ENCODE data around the gene FOXD4.
"Not testable (repeated sequence)": the region's sequence is repeated elsewhere in the genome, so short reads cannot be mapped to it uniquely, and the experiment has no call there.

The FOXD4 gene

GRCh38 chr9:117995-118467, at the start of gene FOXD4:
FOXD4 (minus strand) TSS chr9:118417; CDS start chr9:118119, 298 bp downstream.
- not testable (repeated sequence) for DNase-seq

DNA sequence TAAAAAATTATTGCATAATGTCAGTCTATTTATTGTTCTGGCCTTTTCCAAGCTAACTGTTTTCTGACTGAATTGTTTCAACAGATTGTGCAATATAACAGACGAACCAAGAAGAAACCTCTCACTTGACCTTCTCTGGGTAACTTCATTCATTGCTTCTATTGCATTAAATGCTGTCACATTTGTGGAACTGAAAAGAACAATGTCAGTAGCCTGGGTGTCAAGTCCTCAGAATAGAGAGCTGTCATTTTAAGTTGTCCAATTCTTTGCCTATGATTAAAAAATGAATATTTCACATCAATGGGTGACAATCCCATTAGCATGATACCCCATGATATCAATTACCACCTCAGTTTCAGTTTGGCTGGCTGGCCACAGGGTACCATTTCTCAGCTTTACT, 41.7 kb upstream of the FOXD4 start:
- not testable (repeated sequence) for DNase-seq

- not testable (repeated sequence) for DNase-seq
Measured at GRCh38 chr9:151173-151572, 33.0 kb upstream of the FOXD4 start.

DNA sequence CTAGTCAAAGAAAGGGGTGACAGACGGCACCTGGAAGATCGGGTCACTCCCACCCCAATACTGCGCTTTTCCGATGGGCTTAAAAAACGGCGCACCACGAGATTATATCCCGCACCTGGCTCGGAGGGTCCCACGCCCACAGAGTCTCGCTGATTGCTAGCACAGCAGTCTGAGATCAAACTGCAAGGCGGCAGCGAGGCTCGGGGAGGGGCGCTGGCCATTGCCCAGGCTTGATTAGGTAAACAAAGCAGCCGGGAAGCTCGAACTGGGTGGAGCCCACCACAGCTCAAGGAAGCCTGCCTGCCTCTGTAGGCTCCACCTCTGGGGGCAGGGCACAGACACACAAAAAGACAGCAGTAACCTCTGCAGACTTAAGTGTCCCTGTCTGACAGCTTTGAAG, 21.7 kb upstream of the FOXD4 start:
- DNase-seq, result not testable (repeated sequence)

DNA sequence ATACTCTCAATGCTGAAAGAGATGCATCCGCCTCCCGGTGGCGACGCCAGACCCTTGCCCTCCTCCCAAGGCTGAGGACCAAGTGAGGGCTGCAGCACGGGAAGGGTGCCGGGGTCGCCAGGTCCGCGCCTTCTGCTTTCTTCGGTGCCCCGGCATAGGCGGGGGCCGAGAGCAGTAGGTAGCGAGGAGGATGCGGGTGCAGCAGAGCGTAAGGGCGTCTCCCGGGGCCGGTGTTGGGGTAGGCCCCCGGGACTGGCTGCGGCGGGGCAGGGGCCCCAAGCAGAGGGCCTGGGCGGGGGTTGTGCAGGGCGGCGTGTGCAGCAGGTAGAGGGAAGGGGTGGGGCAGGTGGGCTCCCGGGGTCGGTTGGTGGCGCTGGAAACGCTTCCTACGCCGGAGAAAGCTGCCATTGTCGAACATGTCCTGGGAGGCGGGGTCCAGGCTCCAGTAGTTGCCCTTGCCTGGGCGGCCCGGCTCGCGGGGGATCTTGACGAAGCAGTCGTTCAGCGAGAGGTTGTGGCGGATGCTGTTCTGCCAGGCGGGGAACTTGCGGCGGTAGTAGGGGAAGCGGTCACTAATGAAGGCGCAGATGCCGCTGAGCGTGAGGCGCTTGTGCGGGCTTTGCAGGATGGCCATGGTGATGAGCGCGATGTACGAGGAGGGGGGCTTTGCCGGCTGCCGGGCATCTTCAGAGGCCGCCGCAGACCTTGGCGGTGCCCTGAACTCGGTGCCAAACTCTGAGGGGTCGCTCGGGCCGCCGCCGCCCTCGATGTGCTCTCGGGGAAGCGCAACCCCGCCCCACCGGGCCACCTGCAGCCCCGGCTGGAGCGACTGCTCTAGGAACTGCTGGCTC, 848 bp downstream of the FOXD4 start:
- DNase-seq, result not testable (repeated sequence)

DNA sequence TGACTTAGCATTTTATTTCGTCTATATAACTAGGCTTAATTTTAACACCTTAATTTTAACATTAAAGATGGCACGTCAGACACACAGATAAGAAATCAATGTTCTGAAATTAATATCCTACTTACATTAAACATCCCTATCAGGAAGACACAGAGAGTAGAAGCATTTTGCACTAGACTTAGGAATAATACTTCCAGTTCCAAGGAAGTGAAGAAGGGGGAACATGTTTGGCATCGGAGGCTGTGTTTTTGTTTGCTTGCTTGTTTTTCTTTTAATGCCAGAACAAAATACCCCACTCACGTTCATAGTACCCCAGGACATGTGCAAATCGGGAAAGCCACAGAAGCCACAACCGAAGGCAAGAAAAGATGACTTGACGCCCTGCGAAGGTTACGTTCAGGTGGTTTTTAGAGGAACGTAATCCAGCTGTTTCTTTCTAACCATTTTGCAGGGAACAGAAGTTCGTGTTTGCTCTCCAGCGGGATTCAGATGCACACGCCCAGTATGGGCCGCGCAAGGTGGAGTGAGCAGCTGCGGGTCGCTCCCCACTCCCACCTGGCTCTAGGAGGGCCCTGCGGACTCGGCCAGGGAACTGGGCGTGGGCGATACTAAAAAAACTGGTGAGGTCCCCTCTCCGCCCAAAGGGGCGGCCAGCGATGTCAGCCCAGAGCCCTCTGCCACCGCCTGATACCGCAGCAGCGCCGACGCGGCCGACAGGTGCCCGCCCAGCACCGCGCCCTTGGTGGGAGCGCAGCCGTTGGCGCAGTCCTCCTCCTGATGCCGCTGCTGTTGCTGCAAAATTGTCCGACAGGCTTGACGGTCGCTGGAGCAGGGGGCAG, 1.8 kb downstream of the FOXD4 start:
- not testable (repeated sequence) for DNase-seq

DNA sequence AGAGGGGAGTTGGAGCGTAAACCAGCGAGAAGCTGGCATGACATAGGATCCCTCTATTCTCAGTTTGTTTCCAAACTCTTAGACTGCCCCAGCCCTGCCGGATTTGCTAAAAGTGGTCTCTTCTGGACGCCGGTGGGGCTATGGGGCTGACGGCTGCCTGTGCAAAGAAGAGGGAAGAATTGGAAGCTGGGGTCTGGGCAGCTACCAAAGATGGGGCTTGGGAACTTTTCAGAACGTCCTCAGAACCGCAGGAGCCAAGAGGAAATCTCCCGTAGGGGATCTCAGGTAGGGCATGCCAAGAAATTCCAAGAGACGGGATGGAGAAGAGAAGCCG, 3.1 kb downstream of the FOXD4 start:
- not testable (repeated sequence) for DNase-seq

DNA sequence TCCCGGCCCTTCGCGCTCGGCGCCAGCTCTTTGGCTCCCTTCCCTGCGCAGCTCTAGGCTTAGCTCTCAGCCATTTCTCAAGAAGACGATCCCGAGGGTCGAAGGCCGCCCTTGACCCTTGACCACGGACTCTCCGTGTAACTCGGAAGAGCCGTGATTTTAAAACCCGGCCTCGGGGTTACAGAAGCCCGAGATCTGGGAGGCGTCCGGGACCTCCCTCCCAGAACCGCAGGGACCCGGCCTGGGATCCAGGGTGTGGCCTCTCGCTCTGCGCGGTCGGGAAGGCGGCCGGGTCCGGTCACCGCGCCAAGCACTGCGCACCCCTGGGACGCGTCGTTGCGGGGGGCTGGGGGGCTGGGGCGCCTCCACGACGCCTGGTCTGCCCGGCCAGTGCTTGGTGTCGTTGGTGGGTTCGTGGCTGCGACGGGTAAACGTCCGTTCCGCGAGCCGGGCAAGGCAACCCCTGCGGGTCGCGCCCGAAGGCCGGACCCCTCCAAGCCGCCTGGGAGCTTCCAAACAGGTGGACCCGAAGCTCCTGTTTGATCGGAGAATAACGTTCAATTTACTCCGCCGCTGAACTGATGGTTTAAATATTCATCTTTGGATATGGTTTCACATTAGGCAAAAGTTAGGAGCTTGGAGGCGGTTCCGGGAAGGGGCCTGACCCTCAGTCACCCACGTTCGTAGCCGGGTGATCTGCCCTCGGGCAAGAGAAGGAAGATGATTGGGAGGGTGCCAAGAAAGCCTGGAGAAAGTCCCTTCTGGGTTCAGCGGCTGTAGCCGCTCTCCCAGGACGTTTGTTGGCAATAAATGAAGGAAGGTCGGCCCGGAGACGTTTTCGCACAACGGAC, 3.7 kb downstream of the FOXD4 start:
- not testable (repeated sequence) for DNase-seq

DNA sequence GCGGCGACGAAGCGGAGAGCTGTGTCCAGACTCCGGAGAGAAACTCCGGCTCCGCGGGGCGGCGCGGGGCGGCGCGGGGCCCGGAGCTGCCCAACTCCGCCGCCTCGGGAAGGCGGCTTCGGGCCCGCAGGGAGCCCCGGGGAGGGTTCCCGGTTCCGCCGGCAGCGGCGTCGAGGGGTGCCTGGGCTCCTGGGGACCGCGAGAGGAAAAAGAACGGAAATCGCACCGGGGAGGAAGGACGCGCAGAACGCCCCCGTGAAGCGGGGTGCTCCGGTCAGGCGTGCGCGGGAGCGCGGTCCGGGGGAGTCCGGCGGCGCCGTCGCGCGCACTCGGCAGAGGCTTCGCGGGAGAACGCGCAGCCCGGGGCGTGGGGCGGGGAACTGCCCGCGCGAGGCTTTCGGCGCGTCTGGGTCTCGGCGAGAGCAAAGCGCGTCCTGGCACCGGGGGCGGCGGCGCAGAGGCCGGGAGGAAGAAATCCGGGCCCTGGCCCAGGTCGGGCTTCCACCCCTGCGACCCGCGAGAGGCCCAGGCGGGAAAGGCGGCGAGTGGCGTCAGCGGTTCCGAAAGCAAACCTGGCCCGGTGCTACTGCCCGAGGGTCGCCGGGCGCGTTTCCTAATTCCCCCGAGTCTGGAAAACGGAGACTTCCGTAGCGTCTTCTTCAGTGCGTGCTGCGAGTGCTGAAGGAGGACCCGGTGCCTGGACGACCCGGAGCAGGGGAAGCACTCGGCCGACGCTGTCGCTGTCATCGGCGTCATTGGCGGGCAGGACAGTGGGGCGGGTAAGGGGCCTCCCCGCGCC, 4.5 kb downstream of the FOXD4 start:
- not testable (repeated sequence) for DNase-seq

DNA sequence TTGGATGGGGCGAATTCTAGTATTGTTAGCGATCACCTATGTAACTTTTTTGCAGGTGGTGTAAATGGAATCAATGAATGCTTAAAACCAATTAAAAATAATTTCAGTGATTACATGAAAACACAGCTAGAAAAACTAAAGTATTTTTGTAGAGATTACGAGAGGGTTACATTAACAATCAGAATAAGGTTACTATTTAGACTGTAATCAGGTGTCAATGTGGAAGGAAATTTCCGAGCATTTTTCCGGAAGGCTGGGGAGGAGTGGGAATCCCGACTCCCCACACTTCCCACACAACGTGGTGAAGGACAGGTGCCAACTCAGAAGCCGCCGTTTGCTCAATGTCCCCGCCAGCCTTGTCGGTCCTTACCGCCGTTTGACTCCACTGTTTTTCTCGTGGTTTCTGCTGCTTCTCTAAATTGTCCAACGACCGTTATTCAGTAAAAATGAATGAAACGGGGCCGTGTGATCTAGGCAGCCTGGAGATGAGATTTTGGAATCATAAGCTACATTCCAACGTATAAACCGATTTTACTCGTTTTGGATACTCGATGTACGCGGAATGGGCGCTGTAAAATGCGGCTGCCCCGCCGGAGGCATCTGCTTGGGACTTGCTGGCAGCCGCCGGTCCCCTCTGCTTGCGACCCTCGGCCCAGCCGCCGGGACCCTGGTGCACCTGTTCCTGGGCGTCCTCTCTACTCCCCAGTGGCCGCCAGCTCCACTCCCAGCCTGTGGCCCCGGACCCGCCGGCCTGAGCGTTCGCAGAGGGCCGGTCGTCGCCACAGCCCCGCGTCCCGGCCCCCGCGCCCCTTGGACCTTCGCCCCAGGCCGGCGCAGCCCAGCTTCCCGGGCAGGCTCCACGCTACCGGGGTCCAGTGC, 5.4 kb downstream of the FOXD4 start:
- not testable (repeated sequence) for DNase-seq

DNA sequence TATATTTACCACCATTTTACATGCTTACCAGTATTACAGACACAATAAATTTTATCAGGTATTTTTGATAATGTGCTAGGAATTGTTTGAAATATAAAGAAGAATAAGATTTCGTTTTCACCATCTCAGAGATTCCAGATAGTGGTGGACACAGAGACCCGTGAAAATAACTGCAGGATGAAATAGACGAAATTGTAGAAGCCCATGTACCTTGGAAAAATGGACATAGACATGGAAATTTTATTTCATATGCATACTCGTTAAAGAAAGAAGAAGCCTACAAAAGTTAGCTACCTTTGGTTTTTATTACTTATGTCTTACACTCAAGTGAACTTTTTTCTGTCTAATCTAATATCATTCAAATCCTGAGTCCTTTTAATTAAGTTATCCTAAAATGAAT, 7.5 kb downstream of the FOXD4 start:
- DNase-seq, result not testable (repeated sequence)

DNA sequence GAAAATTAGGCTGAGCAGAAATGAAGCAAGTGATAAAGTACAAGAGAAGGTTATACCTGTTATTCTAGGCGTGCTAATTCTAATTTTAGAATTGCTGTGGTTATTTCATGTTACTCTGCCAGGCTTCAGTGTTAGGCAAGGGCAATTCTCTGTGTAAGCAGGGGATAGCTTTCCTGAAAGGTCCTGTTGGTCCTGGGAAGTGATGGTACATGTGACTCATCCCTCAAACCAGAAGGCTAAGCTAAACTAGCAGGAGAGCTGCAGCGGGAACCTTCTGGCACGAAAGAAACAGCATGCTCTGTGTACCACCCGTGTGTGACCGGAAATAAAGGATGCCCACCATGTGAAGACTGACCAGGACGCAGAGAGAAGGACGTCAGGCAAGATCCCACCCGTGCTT, 8.7 kb downstream of the FOXD4 start:
- not testable (repeated sequence) for DNase-seq

- DNase-seq, result not testable (repeated sequence)
Measured at GRCh38 chr9:108742-109495, 9.3 kb downstream of the FOXD4 start.

GRCh38 chr9:105991-106390, 12.2 kb downstream of the FOXD4 start:
- not testable (repeated sequence) for DNase-seq

- not testable (repeated sequence) for DNase-seq
Measured at GRCh38 chr9:100430-100829, 17.8 kb downstream of the FOXD4 start.

GRCh38 chr9:99867-100266, 18.4 kb downstream of the FOXD4 start:
- DNase-seq, result not testable (repeated sequence)

GRCh38 chr9:98775-99174, 19.4 kb downstream of the FOXD4 start:
- not testable (repeated sequence) for DNase-seq

DNA sequence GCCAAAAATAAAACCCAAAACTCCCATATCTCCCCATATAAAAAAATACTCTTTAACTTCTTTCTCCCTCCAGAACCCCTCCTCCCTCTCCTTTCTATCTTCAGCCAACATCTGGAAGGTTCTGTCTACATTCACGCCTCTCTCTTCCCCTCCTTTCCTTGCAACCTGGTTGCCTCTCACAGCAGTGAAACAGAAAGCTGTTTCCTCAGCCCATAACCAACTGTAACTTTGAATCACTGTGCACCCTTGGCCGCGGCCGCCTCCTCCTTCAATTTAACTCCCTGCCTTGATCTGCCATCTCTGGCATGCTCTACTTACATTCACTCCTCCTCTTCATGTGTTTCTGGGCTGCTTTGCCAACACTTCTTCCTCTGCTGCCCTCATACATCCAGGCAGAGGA, 23.2 kb downstream of the FOXD4 start:
- DNase-seq, result not testable (repeated sequence)

DNA sequence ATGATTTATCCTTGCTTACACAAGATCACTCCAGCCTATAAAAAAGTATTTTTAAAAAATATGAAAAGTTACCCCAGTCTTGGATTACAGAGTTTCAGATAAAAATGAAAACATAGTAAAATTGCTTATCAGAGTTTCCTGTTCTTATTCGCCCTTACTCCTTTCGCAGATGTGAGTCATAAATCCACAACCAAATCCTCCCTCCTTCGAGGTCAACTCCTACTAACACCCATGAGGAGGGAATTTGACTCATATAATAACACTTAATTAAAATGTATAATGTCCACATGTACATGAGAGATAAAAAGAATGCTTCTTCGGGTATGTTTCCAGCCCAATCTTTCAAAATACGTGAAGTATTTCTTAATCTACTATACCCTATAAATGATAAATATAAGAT, 23.9 kb downstream of the FOXD4 start:
- not testable (repeated sequence) for DNase-seq

DNA sequence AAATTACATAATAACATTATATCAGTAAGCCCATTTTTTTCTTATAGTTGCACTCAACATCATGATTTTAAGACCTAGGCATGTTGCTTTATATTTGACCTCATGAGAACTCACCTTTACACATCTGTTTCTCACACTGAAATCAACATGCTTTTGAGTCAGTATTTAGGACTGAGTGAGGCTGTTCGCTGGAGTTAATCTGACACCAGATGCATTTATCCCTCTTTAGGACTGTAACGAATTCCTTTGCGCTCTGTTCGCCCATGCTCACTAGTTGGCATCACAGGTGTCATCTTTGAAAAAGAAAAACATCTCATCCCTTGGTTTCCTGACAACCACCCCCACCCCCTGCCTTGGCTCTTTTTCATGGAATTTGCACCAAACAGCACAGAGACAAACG, 24.3 kb downstream of the FOXD4 start:
- DNase-seq, result not testable (repeated sequence)

Data from cerebellar nuclear complex (tissue), 1 donor.